Activated naive CD4-positive, alpha-beta T cell treated with anti-CD3 and anti-CD28 coated beads, Interleukin-2, amount 10 ng/mL, durations not matched to agents 7 days and 5 days (primary cell): ENCODE measurements around the gene EPHA3.

Experiments
- CTCF ChIA-PET: fragments of 350-600 bp; sonication (Branson Sonifier 250); formaldehyde crosslinking; loops from one replicate; lab custom pipeline; 2021; ENCODE audit warnings: antibody characterized with exemption; lab: Charles Lee
- DNase-seq: peaks from one replicate; pipeline ENCODE4 v3.0.0-alpha.2; 2020
- H3K27ac Mint-ChIP-seq: one replicate; pipeline ENCODE4 v1.8.0; 2021; ENCODE audit warnings: mild to moderate bottlenecking, moderate library complexity, mixed read lengths
- H3K27me3 Mint-ChIP-seq: one replicate; pipeline ENCODE4 v1.8.0; 2021; ENCODE audit warnings: mild to moderate bottlenecking, mixed read lengths
- H3K36me3 Mint-ChIP-seq: one replicate; pipeline ENCODE4 v1.8.0; 2021; ENCODE audit warnings: mixed read lengths
- H3K4me1 Mint-ChIP-seq: one replicate; pipeline ENCODE4 v1.8.0; 2021; ENCODE audit warnings: mixed read lengths
- H3K4me3 Mint-ChIP-seq: one replicate; pipeline ENCODE4 v1.8.0; 2021; ENCODE audit warnings: mild to moderate bottlenecking, moderate library complexity, mixed read lengths
- H3K9me3 Mint-ChIP-seq: one replicate; pipeline ENCODE4 v1.8.0; 2021; ENCODE audit warnings: mixed read lengths

EPHA3 gene

GRCh38 chr3:89474333-89475130 lies 367.1 kb downstream of the EPHA3 start:
- Mint-ChIP-seq H3K4me1 (no peaks in the 10 kb centered on the region), H3K27me3 (no peaks in the 10 kb centered on the region)

GRCh38 chr3:89488800-89489580 lies 381.6 kb downstream of the EPHA3 start:
- Mint-ChIP-seq H3K4me3 (no peak overlapping the region), H3K27me3 (no peaks in the 10 kb centered on the region), H3K36me3 (no peaks in the 10 kb centered on the region), H3K9me3 (peaks cover 2% of the 10 kb centered on the region), H3K27ac (no peak overlapping the region), H3K4me1 (no peaks in the 10 kb centered on the region)
- CTCF ChIA-PET: no interaction called here
- DNase-seq: no peak

More at GRCh38 chr3:89474333-89475130, 367.1 kb downstream of the EPHA3 start:
- no peak for DNase-seq
- Mint-ChIP-seq H3K36me3 (no peaks in the 10 kb centered on the region), H3K9me3 (peaks cover 13% of the 10 kb centered on the region), H3K4me3 (no peak overlapping the region), H3K27ac (no peak overlapping the region)
- CTCF ChIA-PET: no interaction called here

GRCh38 chr3:89490129-89490528 lies 382.7 kb downstream of the EPHA3 start:
- CTCF ChIA-PET: no interaction called here
- Mint-ChIP-seq H3K9me3 (no peaks in the 10 kb centered on the region), H3K4me3 (no peak overlapping the region), H3K4me1 (no peaks in the 10 kb centered on the region), H3K27me3 (no peaks in the 10 kb centered on the region), H3K27ac (no peak overlapping the region), H3K36me3 (no peaks in the 10 kb centered on the region)
- no peak for DNase-seq

GRCh38 chr3:89494734-89495133 lies 387.3 kb downstream of the EPHA3 start:
- Mint-ChIP-seq H3K9me3 (peaks cover 1% of the 10 kb centered on the region), H3K4me3 (no peak overlapping the region), H3K36me3 (no peaks in the 10 kb centered on the region), H3K27ac (no peak overlapping the region), H3K27me3 (no peaks in the 10 kb centered on the region), H3K4me1 (no peaks in the 10 kb centered on the region)
- DNase-seq: no peak
- CTCF ChIA-PET: interaction anchor here (0.6 kb wide), 1 partner anchor 245 kb away, joined by 3 read pairs; no protein-coding TSS in a partner anchor

- Mint-ChIP-seq H3K4me1 (no peaks in the 10 kb centered on the region), H3K36me3 (no peaks in the 10 kb centered on the region), H3K27me3 (no peaks in the 10 kb centered on the region), H3K4me3 (no peak overlapping the region), H3K9me3 (peaks cover 10% of the 10 kb centered on the region), H3K27ac (no peak overlapping the region)
- DNase-seq: no peak
- CTCF ChIA-PET: no interaction called here
Observed at GRCh38 chr3:89503891-89504391, 396.5 kb downstream of the EPHA3 start.

GRCh38 chr3:89504432-89504831 lies 397.0 kb downstream of the EPHA3 start:
- H3K4me3 Mint-ChIP-seq: no peak overlapping the region
- no peak for DNase-seq
- peaks cover 10% of the 10 kb centered on the region for H3K9me3 Mint-ChIP-seq
- H3K27me3 Mint-ChIP-seq: no peaks in the 10 kb centered on the region
- CTCF ChIA-PET: no interaction called here
- no peaks in the 10 kb centered on the region for H3K4me1 Mint-ChIP-seq
- H3K36me3 Mint-ChIP-seq: no peaks in the 10 kb centered on the region
- H3K27ac Mint-ChIP-seq: no peak overlapping the region

- no peak overlapping the region for H3K4me3 Mint-ChIP-seq
- no peaks in the 10 kb centered on the region for H3K27me3 Mint-ChIP-seq
- H3K9me3 Mint-ChIP-seq: peaks cover 8% of the 10 kb centered on the region
- DNase-seq: no peak
- no peaks in the 10 kb centered on the region for H3K36me3 Mint-ChIP-seq
- CTCF ChIA-PET: no interaction called here
- no peaks in the 10 kb centered on the region for H3K4me1 Mint-ChIP-seq
- no peak overlapping the region for H3K27ac Mint-ChIP-seq
Observed at GRCh38 chr3:89506462-89507103, 399.2 kb downstream of the EPHA3 start.

GRCh38 chr3:89521328-89521727 lies 413.9 kb downstream of the EPHA3 start:
- no peak overlapping the region for H3K4me3 Mint-ChIP-seq
- no peak overlapping the region for H3K27ac Mint-ChIP-seq
- no peaks in the 10 kb centered on the region for H3K27me3 Mint-ChIP-seq
- H3K4me1 Mint-ChIP-seq: no peaks in the 10 kb centered on the region
- CTCF ChIA-PET: no interaction called here
- no peak for DNase-seq
- H3K9me3 Mint-ChIP-seq: peaks cover 2% of the 10 kb centered on the region
- no peaks in the 10 kb centered on the region for H3K36me3 Mint-ChIP-seq

- CTCF ChIA-PET: no interaction called here
- Mint-ChIP-seq H3K27me3 (no peaks in the 10 kb centered on the region), H3K4me1 (no peaks in the 10 kb centered on the region), H3K9me3 (peaks cover 2% of the 10 kb centered on the region), H3K27ac (no peak overlapping the region), H3K4me3 (no peak overlapping the region), H3K36me3 (no peaks in the 10 kb centered on the region)
- DNase-seq: no peak
Observed at GRCh38 chr3:89522155-89522554, 414.7 kb downstream of the EPHA3 start.

GRCh38 chr3:89525609-89526008 lies 418.2 kb downstream of the EPHA3 start:
- CTCF ChIA-PET: no interaction called here
- Mint-ChIP-seq H3K36me3 (no peaks in the 10 kb centered on the region), H3K27me3 (no peaks in the 10 kb centered on the region), H3K4me3 (no peak overlapping the region), H3K27ac (no peak overlapping the region), H3K4me1 (no peaks in the 10 kb centered on the region), H3K9me3 (peaks cover 5% of the 10 kb centered on the region)
- DNase-seq: no peak

- no peaks in the 10 kb centered on the region for H3K4me1 Mint-ChIP-seq
- H3K27ac Mint-ChIP-seq: no peak overlapping the region
- no peak for DNase-seq
- H3K4me3 Mint-ChIP-seq: no peak overlapping the region
- CTCF ChIA-PET: no interaction called here
- H3K36me3 Mint-ChIP-seq: no peaks in the 10 kb centered on the region
- H3K27me3 Mint-ChIP-seq: no peaks in the 10 kb centered on the region
- peaks cover 3% of the 10 kb centered on the region for H3K9me3 Mint-ChIP-seq
Observed at GRCh38 chr3:89527736-89528305, 420.4 kb downstream of the EPHA3 start.
